DOHH2 (cell line): ENCODE results near the gene OTC.

Source experiments
- H3F3A ChIP-seq: fragments of 200-600 bp; sonication (generic), shearing (Covaris generic); 2 replicates; pipeline ENCODE4 v1.6.0; 2016; ENCODE audit warnings: antibody characterized with exemption, mild to moderate bottlenecking; ENCODE audit not compliant: control insufficient read depth, insufficient read depth
- H3K27ac ChIP-seq: fragments of 200-600 bp; sonication (generic); 2 replicates; pipeline ENCODE4 v1.5.1; 2014; ENCODE audit warnings: low read depth, mild to moderate bottlenecking, low read length, moderate library complexity
- H3K27me3 ChIP-seq: fragments of 200-600 bp; sonication (generic); 2 replicates; pipeline ENCODE4 v1.6.1; 2014; ENCODE audit warnings: mild to moderate bottlenecking, low read length, mixed read lengths; ENCODE audit not compliant: control insufficient read depth
- H3K36me3 ChIP-seq: fragments of 200-600 bp; sonication (generic); 2 replicates; pipeline ENCODE4 v1.6.1; 2014; ENCODE audit warnings: mild to moderate bottlenecking, low read length, moderate library complexity, mixed read lengths; ENCODE audit not compliant: control insufficient read depth
- H3K4me1 ChIP-seq: fragments of 200-600 bp; sonication (generic); 2 replicates; pipeline ENCODE4 v1.6.1; 2014; ENCODE audit warnings: mild to moderate bottlenecking, low read length, mixed read lengths; ENCODE audit not compliant: control insufficient read depth
- H3K4me2 ChIP-seq: fragments of 200-600 bp; sonication (generic); 2 replicates; pipeline ENCODE4 v1.6.0; 2014; ENCODE audit warnings: mild to moderate bottlenecking, low read length, moderate library complexity
- H3K4me3 ChIP-seq: fragments of 200-600 bp; sonication (generic); 2 replicates; pipeline ENCODE4 v1.5.1; 2014; ENCODE audit warnings: mild to moderate bottlenecking, low read length, mixed read lengths
- H3K79me2 ChIP-seq: fragments of 200-600 bp; sonication (generic); 2 replicates; pipeline ENCODE4 v1.6.1; 2014; ENCODE audit warnings: mild to moderate bottlenecking, low read length, mixed read lengths; ENCODE audit not compliant: control insufficient read depth
- H3K9me2 ChIP-seq: fragments of 200-600 bp; sonication (generic); replicated peaks from 2 replicates; pipeline ENCODE4 v1.6.1; 2014; ENCODE audit warnings: mild to moderate bottlenecking, low read length, mixed read lengths; ENCODE audit not compliant: control insufficient read depth
- H3K9me3 ChIP-seq: fragments of 200-600 bp; sonication (generic); 2 replicates; pipeline ENCODE4 v1.6.1; 2014; ENCODE audit warnings: antibody characterized with exemption, low read length, mixed read lengths; ENCODE audit not compliant: control insufficient read depth, insufficient read depth
- H4K20me1 ChIP-seq: fragments of 200-600 bp; sonication (generic); 2 replicates; pipeline ENCODE4 v1.6.0; 2014; ENCODE audit warnings: low read depth, mild to moderate bottlenecking, antibody characterized with exemption, low read length, moderate library complexity; ENCODE audit not compliant: control insufficient read depth, insufficient read depth
- EZH2phosphoT487 ChIP-seq: fragments of 200-600 bp; sonication (generic); IDR thresholded peaks from 2 replicates; pipeline ENCODE4 v1.6.1; 2017; ENCODE audit warnings: borderline replicate concordance, mild to moderate bottlenecking, antibody characterized with exemption, low read length, moderate library complexity, mixed read lengths
- TF ChIP-seq, protein P1 (sequence below): fragments of 200-600 bp; sonication (generic); IDR thresholded peaks from one replicate; pipeline ENCODE4 v1.5.1; 2014; ENCODE audit warnings: antibody characterized with exemption, mild to moderate bottlenecking, low read depth, low read length; ENCODE audit not compliant: poor library complexity, severe bottlenecking

OTC gene

DNA sequence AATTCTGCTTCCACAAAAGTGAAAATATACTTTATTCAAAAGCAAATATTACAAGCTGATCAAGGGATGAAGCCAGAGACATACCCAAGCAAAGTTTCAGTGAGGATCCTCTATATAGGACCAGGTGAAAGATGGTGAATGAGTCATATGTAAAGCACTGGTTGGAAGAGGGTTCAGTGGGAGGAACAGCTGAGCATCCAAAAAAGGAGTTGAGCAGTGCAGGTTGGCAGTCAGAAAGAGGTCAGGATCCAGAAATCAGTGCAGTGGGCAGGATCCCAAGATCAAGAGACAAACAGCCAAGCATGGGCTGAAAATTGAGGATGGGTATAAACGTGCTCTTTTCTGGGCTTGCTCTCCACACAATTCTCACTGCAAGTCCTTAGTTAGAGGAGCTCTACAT is 30.3 kb downstream of the OTC start:
- H3K27me3 ChIP-seq, result no peaks in the 10 kb centered on the region

DNA sequence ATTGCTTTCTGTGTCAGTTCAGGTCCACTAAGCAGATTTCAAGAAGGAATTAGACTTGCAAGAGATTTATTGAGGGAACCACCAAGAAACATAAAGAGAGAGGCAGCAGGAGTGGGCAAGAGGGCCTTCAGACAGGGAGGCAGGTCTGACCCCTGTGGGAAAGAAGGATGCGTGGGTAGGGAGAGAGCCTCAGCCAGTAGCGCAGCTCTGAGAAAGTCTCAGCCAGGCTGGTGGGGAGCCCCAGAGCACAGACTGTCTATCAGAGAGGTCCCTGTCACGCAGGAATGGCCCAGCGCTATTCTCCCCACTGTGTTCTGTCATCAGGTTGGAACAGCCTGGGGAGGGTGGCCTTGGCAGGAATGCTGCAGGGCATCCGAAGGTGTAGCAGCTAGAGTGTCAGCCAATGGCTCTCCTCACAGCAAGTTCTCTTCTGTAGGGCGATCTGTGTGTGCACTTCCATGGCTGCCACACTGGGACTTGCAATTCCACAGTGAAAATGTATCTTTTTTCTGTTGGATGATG is 48.0 kb downstream of the OTC start:
- TF ChIP-seq, protein P1, sequence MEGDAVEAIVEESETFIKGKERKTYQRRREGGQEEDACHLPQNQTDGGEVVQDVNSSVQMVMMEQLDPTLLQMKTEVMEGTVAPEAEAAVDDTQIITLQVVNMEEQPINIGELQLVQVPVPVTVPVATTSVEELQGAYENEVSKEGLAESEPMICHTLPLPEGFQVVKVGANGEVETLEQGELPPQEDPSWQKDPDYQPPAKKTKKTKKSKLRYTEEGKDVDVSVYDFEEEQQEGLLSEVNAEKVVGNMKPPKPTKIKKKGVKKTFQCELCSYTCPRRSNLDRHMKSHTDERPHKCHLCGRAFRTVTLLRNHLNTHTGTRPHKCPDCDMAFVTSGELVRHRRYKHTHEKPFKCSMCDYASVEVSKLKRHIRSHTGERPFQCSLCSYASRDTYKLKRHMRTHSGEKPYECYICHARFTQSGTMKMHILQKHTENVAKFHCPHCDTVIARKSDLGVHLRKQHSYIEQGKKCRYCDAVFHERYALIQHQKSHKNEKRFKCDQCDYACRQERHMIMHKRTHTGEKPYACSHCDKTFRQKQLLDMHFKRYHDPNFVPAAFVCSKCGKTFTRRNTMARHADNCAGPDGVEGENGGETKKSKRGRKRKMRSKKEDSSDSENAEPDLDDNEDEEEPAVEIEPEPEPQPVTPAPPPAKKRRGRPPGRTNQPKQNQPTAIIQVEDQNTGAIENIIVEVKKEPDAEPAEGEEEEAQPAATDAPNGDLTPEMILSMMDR, result no peak
- TF ChIP-seq EZH2phosphoT487, result no peak
- Histone ChIP-seq H3K27ac (no peak overlapping the region), H3K79me2 (no peaks in the 10 kb centered on the region), H3K27me3 (no peaks in the 10 kb centered on the region), H3K9me2 (no peaks in the 10 kb centered on the region), H3K36me3 (no peaks in the 10 kb centered on the region), H3F3A (no peaks in the 10 kb centered on the region), H3K4me1 (no peaks in the 10 kb centered on the region), H4K20me1 (no peaks in the 10 kb centered on the region), H3K4me2 (no peak overlapping the region), H3K9me3 (no peaks in the 10 kb centered on the region), H3K4me3 (no peak overlapping the region)

More for the DNA sequence above, 30.3 kb downstream of the OTC start:
- Histone ChIP-seq H3K9me3 (no peaks in the 10 kb centered on the region), H3K4me1 (no peaks in the 10 kb centered on the region), H3K79me2 (no peaks in the 10 kb centered on the region), H3K4me2 (no peak overlapping the region), H3K36me3 (no peaks in the 10 kb centered on the region), H3K27ac (no peak overlapping the region), H3F3A (no peaks in the 10 kb centered on the region), H3K4me3 (no peak overlapping the region), H4K20me1 (no peaks in the 10 kb centered on the region), H3K9me2 (no peaks in the 10 kb centered on the region)
- TF ChIP-seq, protein P1, result no peak
- no peak for TF ChIP-seq EZH2phosphoT487

DNA sequence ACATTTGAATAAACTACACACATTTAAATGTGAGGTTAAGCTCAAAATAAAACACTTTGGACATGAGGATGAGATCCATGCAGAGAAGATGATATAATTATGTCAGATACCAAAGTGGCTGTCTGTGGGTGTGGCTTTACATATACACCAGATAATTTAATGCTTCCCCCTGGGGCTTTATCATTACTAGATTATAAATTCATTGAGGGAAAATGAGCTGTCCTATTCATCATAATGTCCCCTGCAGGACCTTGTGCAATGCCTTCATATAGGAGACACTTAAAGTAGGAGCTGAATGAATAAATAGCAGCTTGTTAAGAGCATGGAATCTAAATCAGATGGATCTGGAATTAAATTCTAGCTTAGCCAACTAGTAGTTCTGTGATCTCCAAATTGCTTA is 49.7 kb downstream of the OTC start:
- no peaks in the 10 kb centered on the region for H3F3A ChIP-seq
- no peaks in the 10 kb centered on the region for H3K79me2 ChIP-seq

DNA sequence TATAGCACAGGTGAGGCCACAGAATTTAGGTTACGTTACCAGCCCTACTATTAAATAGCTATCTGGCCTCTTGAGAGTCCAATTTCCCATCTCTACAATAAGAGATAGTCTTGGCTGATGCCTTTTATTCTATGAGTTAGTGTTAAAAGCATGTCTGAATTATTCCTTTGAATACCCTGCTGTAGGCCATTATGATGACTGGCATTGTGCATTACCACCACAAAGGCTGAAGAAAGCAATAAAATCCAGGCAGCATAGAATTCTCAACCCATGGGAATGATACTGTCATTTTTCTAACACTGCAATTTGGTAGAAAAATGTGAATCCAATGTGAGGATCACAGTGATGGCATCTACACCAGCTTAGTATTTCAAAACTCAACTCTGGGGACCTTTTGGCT is 51.4 kb downstream of the OTC start:
- Histone ChIP-seq H4K20me1 (no peaks in the 10 kb centered on the region), H3K9me2 (no peaks in the 10 kb centered on the region), H3K4me2 (no peak overlapping the region), H3K9me3 (no peaks in the 10 kb centered on the region), H3K4me1 (no peaks in the 10 kb centered on the region), H3K79me2 (no peaks in the 10 kb centered on the region), H3F3A (no peaks in the 10 kb centered on the region), H3K27ac (no peak overlapping the region), H3K36me3 (no peaks in the 10 kb centered on the region), H3K4me3 (no peak overlapping the region), H3K27me3 (no peaks in the 10 kb centered on the region)
- no peak for TF ChIP-seq EZH2phosphoT487
- TF ChIP-seq, protein P1, result no peak

More for the DNA sequence above, 49.7 kb downstream of the OTC start:
- H3K4me3 ChIP-seq, result no peak overlapping the region
- no peaks in the 10 kb centered on the region for H3K9me3 ChIP-seq
- no peak overlapping the region for H3K4me2 ChIP-seq
- no peaks in the 10 kb centered on the region for H3K9me2 ChIP-seq
- no peaks in the 10 kb centered on the region for H4K20me1 ChIP-seq
- H3K4me1 ChIP-seq, result no peaks in the 10 kb centered on the region
- H3K27me3 ChIP-seq, result no peaks in the 10 kb centered on the region
- no peak for TF ChIP-seq EZH2phosphoT487
- no peaks in the 10 kb centered on the region for H3K36me3 ChIP-seq
- no peak overlapping the region for H3K27ac ChIP-seq
